ENCODE measurements around the gene U2AF2.
A peak's percentile ranks its signal among the peaks of the same experiment; 100 is the strongest.

Gene U2AF2

DNA sequence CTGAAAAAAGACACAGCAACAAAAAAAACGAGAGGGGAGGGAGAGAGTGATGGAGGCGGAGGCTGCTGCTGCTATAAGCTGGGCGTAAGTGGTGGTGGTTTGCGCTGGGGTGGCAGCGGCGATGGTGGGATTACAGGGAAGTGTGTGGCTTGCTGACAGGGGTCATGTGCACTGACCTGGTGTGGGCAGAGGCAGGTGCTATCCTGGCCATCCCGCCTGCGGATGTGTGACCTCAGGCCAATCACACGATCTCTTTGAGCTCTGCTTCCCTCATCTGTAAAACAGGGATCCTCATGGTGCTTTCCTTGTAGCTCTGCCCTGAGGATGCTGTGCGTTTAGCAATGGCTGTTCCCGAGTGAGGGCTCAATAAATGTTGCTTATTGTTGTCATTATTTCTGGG is 17.3 kb upstream of the U2AF2 start:
- H3K27ac ChIP-seq (ENCODE audit: low read depth, low read length, poor library complexity, severe bottlenecking), result no peak overlapping the region
- no peaks in the 10 kb centered on the region for H3K9me3 ChIP-seq (ENCODE audit: low read length)
- 0 out of 2 replicates have a peak, but pooled peaks cover 4% of the 10 kb centered on the region for H3K36me3 ChIP-seq (ENCODE audit: insufficient read depth, low read length)
- no peaks in the 10 kb centered on the region for H3F3A ChIP-seq (ENCODE audit: insufficient read depth, low read length)
- no peak overlapping the region for H3K4me2 ChIP-seq (ENCODE audit: low read length)
- no peaks in the 10 kb centered on the region for H4K20me1 ChIP-seq (ENCODE audit: insufficient read depth, low read length)
- H3K4me3 ChIP-seq (ENCODE audit: low read depth, low read length, poor library complexity, severe bottlenecking), result no peak overlapping the region
- H2AFZ ChIP-seq (ENCODE audit: low read length), result no peak overlapping the region
- peaks cover 16% of the 10 kb centered on the region for H3K79me2 ChIP-seq (ENCODE audit: insufficient read depth, low read length)
- no peaks in the 10 kb centered on the region for H3K9me2 ChIP-seq (ENCODE audit: low read depth, low read length)
- no peaks in the 10 kb centered on the region for H3K27me3 ChIP-seq (ENCODE audit: insufficient read depth, low read length)
- TF ChIP-seq CTCF (IDR thresholded peaks at IDR 0.05; ENCODE audit: low read length) (no peak), EZH2 (IDR thresholded peaks at IDR 0.05; ENCODE audit: borderline replicate concordance, low read length) (no peak)
- no peak overlapping the region for H3K9ac ChIP-seq (ENCODE audit: low read length)
- H3K4me1 ChIP-seq (ENCODE audit: insufficient read depth, low read length, severe bottlenecking), result peaks cover 47% of the 10 kb centered on the region

GRCh38 chr19:55638864-55639359 is 15.9 kb upstream of the U2AF2 start:
- no peaks in the 10 kb centered on the region for H3K9me3 ChIP-seq (ENCODE audit: low read length)
- TF ChIP-seq EZH2 (IDR thresholded peaks at IDR 0.05; ENCODE audit: borderline replicate concordance, low read length) (no peak), CTCF (IDR thresholded peaks at IDR 0.05; ENCODE audit: low read length) (peak; percentile 78)
- H3K4me3 ChIP-seq (ENCODE audit: low read depth, low read length, poor library complexity, severe bottlenecking), result no peak overlapping the region
- H2AFZ ChIP-seq (ENCODE audit: low read length), result no peak overlapping the region
- peak overlapping the region; percentile 94 for H3K27ac ChIP-seq (ENCODE audit: low read depth, low read length, poor library complexity, severe bottlenecking)
- H3K4me2 ChIP-seq (ENCODE audit: low read length), result no peak overlapping the region
- H4K20me1 ChIP-seq (ENCODE audit: insufficient read depth, low read length), result no peaks in the 10 kb centered on the region
- peaks cover 55% of the 10 kb centered on the region for H3K4me1 ChIP-seq (ENCODE audit: insufficient read depth, low read length, severe bottlenecking)
- no peaks in the 10 kb centered on the region for H3K27me3 ChIP-seq (ENCODE audit: insufficient read depth, low read length)
- peaks cover 18% of the 10 kb centered on the region for H3K79me2 ChIP-seq (ENCODE audit: insufficient read depth, low read length)
- peaks cover 5% of the 10 kb centered on the region; the same call in 1 of the 2 replicates for H3K36me3 ChIP-seq (ENCODE audit: insufficient read depth, low read length)
- H3K9ac ChIP-seq (ENCODE audit: low read length), result no peak overlapping the region
- H3K9me2 ChIP-seq (ENCODE audit: low read depth, low read length), result no peaks in the 10 kb centered on the region
- no peaks in the 10 kb centered on the region for H3F3A ChIP-seq (ENCODE audit: insufficient read depth, low read length)

- H3K9me3 ChIP-seq (ENCODE audit: low read length), result no peaks in the 10 kb centered on the region
- H3F3A ChIP-seq (ENCODE audit: insufficient read depth, low read length), result no peaks in the 10 kb centered on the region
- H3K4me1 ChIP-seq (ENCODE audit: insufficient read depth, low read length, severe bottlenecking), result peaks cover 59% of the 10 kb centered on the region
- no peaks in the 10 kb centered on the region for H3K27me3 ChIP-seq (ENCODE audit: insufficient read depth, low read length)
- peak overlapping the region; percentile 87 for H3K4me2 ChIP-seq (ENCODE audit: low read length)
- peak overlapping the region; percentile 94 for H3K27ac ChIP-seq (ENCODE audit: low read depth, low read length, poor library complexity, severe bottlenecking)
- H3K36me3 ChIP-seq (ENCODE audit: insufficient read depth, low read length), result peaks cover 17% of the 10 kb centered on the region
- H3K4me3 ChIP-seq (ENCODE audit: low read depth, low read length, poor library complexity, severe bottlenecking), result peak overlapping the region; percentile 89
- TF ChIP-seq EZH2 (IDR thresholded peaks at IDR 0.05; ENCODE audit: borderline replicate concordance, low read length), result no peak
- peak; percentile 70 for TF ChIP-seq CTCF (IDR thresholded peaks at IDR 0.05; ENCODE audit: low read length)
- peaks cover 24% of the 10 kb centered on the region for H3K79me2 ChIP-seq (ENCODE audit: insufficient read depth, low read length)
- H4K20me1 ChIP-seq (ENCODE audit: insufficient read depth, low read length), result no peaks in the 10 kb centered on the region
- H3K9ac ChIP-seq (ENCODE audit: low read length), result peak overlapping the region; percentile 96
- no peak overlapping the region for H2AFZ ChIP-seq (ENCODE audit: low read length)
- H3K9me2 ChIP-seq (ENCODE audit: low read depth, low read length), result no peaks in the 10 kb centered on the region
Measured at GRCh38 chr19:55640043-55640576, 14.7 kb upstream of the U2AF2 start.
